H9 (cell line): ENCODE data around the gene ISG20. TPM values are rescaled to one million over a fixed set of nuclear protein-coding genes. Genes with fewer than 3 reads are reported as not detected.

Experiments
- DNase-seq: peaks from one replicate; pipeline ENCODE4 v3.0.0-alpha.2; 2017
- H2AFZ ChIP-seq: one replicate; pipeline ENCODE4 v1.6.1; 2013; ENCODE audit warnings: mild to moderate bottlenecking, low read length, control low read depth, moderate library complexity
- H2AK5ac ChIP-seq: 2 replicates; pipeline ENCODE4 v1.6.1; 2013; ENCODE audit warnings: low read length, control low read depth, mixed read lengths; ENCODE audit not compliant: insufficient read length
- H2BK120ac ChIP-seq: one replicate; pipeline ENCODE4 v1.6.1; 2013; ENCODE audit warnings: low read depth, mild to moderate bottlenecking, low read length, control low read depth, inconsistent platforms; ENCODE audit not compliant: poor library complexity, severe bottlenecking
- H2BK12ac ChIP-seq: 2 replicates; pipeline ENCODE4 v1.6.1; 2013; ENCODE audit warnings: low read length, control low read depth, mixed read lengths, low read depth; ENCODE audit not compliant: insufficient read length
- H2BK15ac ChIP-seq: 2 replicates; pipeline ENCODE4 v1.6.1; 2013; ENCODE audit warnings: low read depth, low read length, control low read depth
- H2BK20ac ChIP-seq: one replicate; pipeline ENCODE4 v1.6.1; 2013; ENCODE audit warnings: low read depth, mild to moderate bottlenecking, low read length, control low read depth, inconsistent platforms; ENCODE audit not compliant: poor library complexity, severe bottlenecking
- H2BK5ac ChIP-seq: 2 replicates; pipeline ENCODE4 v1.6.1; 2013; ENCODE audit warnings: low read length, control low read depth, mixed read lengths; ENCODE audit not compliant: insufficient read length
- H3K14ac ChIP-seq: 2 replicates; pipeline ENCODE4 v1.6.1; 2013; ENCODE audit warnings: low read length, control low read depth; ENCODE audit not compliant: insufficient read depth
- H3K18ac ChIP-seq: 2 replicates; pipeline ENCODE4 v1.6.1; 2013; ENCODE audit warnings: low read depth, mild to moderate bottlenecking, mixed read lengths, low read length, control low read depth; ENCODE audit not compliant: insufficient read length
- H3K23ac ChIP-seq: 2 replicates; pipeline ENCODE4 v1.6.1; 2013; ENCODE audit warnings: low read length, control low read depth, mixed read lengths, low read depth; ENCODE audit not compliant: insufficient read length
- H3K23me2 ChIP-seq: 2 replicates; pipeline ENCODE4 v1.6.1; 2013; ENCODE audit warnings: low read depth, mild to moderate bottlenecking, mixed read lengths, low read length, control low read depth; ENCODE audit not compliant: insufficient read length, poor library complexity, severe bottlenecking
- H3K27ac ChIP-seq: 2 replicates; pipeline ENCODE4 v1.5.1; 2013; ENCODE audit warnings: low read length, control low read depth, mixed read lengths, low read depth; ENCODE audit not compliant: insufficient read length
- H3K27me3 ChIP-seq: 2 replicates; pipeline ENCODE4 v1.6.1; 2013; ENCODE audit warnings: low read length, control low read depth, inconsistent platforms; ENCODE audit not compliant: insufficient read depth
- H3K4ac ChIP-seq: 2 replicates; pipeline ENCODE4 v1.6.1; 2013; ENCODE audit warnings: low read depth, mild to moderate bottlenecking, control low read depth, inconsistent platforms, low read length, moderate library complexity
- H3K4me1 ChIP-seq: 2 replicates; pipeline ENCODE4 v1.6.1; 2013; ENCODE audit warnings: low read length, control low read depth, inconsistent platforms; ENCODE audit not compliant: insufficient read depth
- H3K4me2 ChIP-seq: 2 replicates; pipeline ENCODE4 v1.6.1; 2013; ENCODE audit warnings: low read length, control low read depth, mixed read lengths; ENCODE audit not compliant: insufficient read length, insufficient read depth
- H3K56ac ChIP-seq: 2 replicates; pipeline ENCODE4 v1.6.1; 2013; ENCODE audit warnings: low read depth, mild to moderate bottlenecking, mixed read lengths, low read length, control low read depth; ENCODE audit not compliant: insufficient read length
- H3K79me1 ChIP-seq: 2 replicates; pipeline ENCODE4 v1.6.1; 2013; ENCODE audit warnings: low read depth, mild to moderate bottlenecking, moderate library complexity, low read length, control low read depth, inconsistent platforms; ENCODE audit not compliant: insufficient read depth, poor library complexity, severe bottlenecking
- H3K79me2 ChIP-seq: 2 replicates; pipeline ENCODE4 v1.6.1; 2013; ENCODE audit warnings: low read length, control low read depth, inconsistent platforms; ENCODE audit not compliant: insufficient read depth
- H3K9ac ChIP-seq: 2 replicates; pipeline ENCODE4 v1.6.1; 2013; ENCODE audit warnings: low read length, control low read depth, mixed read lengths; ENCODE audit not compliant: insufficient read length; ENCODE audit errors: extremely low read depth
- H3K9me3 ChIP-seq: one replicate; pipeline ENCODE4 v1.6.1; 2013; ENCODE audit warnings: low read depth, low read length, inconsistent platforms; ENCODE audit not compliant: control insufficient read depth
- H3T11ph ChIP-seq: one replicate; pipeline ENCODE4 v1.6.1; 2013; ENCODE audit warnings: mild to moderate bottlenecking, low read length, control low read depth, inconsistent platforms
- H4K20me1 ChIP-seq: one replicate; pipeline ENCODE4 v1.6.1; 2013; ENCODE audit not compliant: control insufficient read depth, insufficient read length, insufficient read depth
- H4K5ac ChIP-seq: 2 replicates; pipeline ENCODE4 v1.6.1; 2013; ENCODE audit warnings: low read depth, mild to moderate bottlenecking, mixed read lengths, low read length, control low read depth; ENCODE audit not compliant: insufficient read length
- H4K8ac ChIP-seq: replicated peaks from 2 replicates; pipeline ENCODE4 v1.6.1; 2013; ENCODE audit warnings: low read length, control low read depth, mixed read lengths, low read depth; ENCODE audit not compliant: insufficient read length
- H4K91ac ChIP-seq: 2 replicates; pipeline ENCODE4 v1.6.1; 2013; ENCODE audit warnings: low read depth, mild to moderate bottlenecking, moderate library complexity, mixed read lengths, low read length, control low read depth; ENCODE audit not compliant: insufficient read length
- H3K27ac Mint-ChIP-seq, 3 experiments: 2 replicates in 2 of 3; 3 replicates in 1 of 3; pipeline ENCODE4 v1.8.0; 2020 to 2021; ENCODE audit warnings: mixed read lengths in 3 of 3, mild to moderate bottlenecking in 1 of 3, moderate library complexity in 1 of 3
- H3K27me3 Mint-ChIP-seq: 2 replicates; pipeline ENCODE4 v1.8.0; 2021; ENCODE audit warnings: low read depth, mild to moderate bottlenecking, moderate library complexity, mixed read lengths
- H3K36me3 Mint-ChIP-seq, 3 experiments: 2 replicates in 2 of 3; 3 replicates in 1 of 3; pipeline ENCODE4 v1.8.0; 2020 to 2021; ENCODE audit warnings: low read depth in 3 of 3, mixed read lengths in 3 of 3; ENCODE audit not compliant: insufficient read depth in 1 of 3
- H3K4me1 Mint-ChIP-seq, 2 experiments: 2 replicates each; pipeline ENCODE4 v1.8.0; 2020; ENCODE audit warnings: mixed read lengths in 2 of 2
- H3K4me3 Mint-ChIP-seq, 2 experiments: 2 replicates in 1 of 2; 3 replicates in 1 of 2; pipeline ENCODE4 v1.8.0; 2020 to 2021; ENCODE audit warnings: mild to moderate bottlenecking in 2 of 2, mixed read lengths in 2 of 2, moderate library complexity in 1 of 2
- H3K9me3 Mint-ChIP-seq, 2 experiments: 2 replicates in 1 of 2; 3 replicates in 1 of 2; pipeline ENCODE4 v1.8.0; 2020; ENCODE audit warnings: mild to moderate bottlenecking in 2 of 2, mixed read lengths in 2 of 2, moderate library complexity in 1 of 2
- WGBS: extraction: QIAGEN DNeasy Blood & Tissue Kit; methylation state at CpG from one replicate; pipeline ENCODE4 v1.1.7; 2013; ENCODE audit warnings: missing lambda C conversion rate, low lambda C conversion rate, mixed read lengths; ENCODE audit not compliant: insufficient read length; ENCODE audit errors: extremely low coverage; 5-methylcytosine and 5-hydroxymethylcytosine counted together
- total RNA-seq: library from RNA; stranded (reverse); gene quantifications from 2 replicates; pipeline ENCODE4 v1.2.1, GENCODE V29; 2021
- TF ChIP-seq, protein P1 (sequence below): fragments of 200-600 bp; sonication (generic); conservative IDR thresholded peaks from 3 replicates; pipeline ENCODE4 v1.8.0; 2021; ENCODE audit warnings: antibody characterized with exemption, mild to moderate bottlenecking

ISG20 gene
- total RNA-seq, 1 experiment from 2014 or later, result 7.4 TPM

DNA sequence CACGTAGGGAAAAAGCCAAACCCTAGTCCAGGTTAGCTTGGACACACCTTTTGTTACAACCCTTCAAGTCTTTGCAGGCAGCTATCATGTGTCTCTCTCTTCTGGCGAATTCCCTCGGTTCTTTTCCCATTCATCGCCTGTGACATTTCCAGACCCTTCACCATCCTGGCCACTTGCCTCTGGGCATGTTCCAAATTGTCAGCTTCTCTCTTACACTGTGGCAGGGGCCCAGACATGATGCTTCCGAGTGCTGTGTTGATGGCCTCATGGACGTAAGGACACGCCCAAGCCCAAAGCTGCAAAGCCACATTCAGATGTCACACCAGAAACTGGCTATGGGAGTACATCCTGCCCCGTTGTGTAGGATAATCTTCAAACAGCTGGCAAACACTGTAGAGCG is 58.5 kb downstream of the ISG20 start:
- no peaks in the 10 kb centered on the region for H3K4me1 Mint-ChIP-seq
- H3K27me3 Mint-ChIP-seq, result peaks cover 52% of the 10 kb centered on the region

More for the DNA sequence above, 58.5 kb downstream of the ISG20 start:
- no peak for DNase-seq
- Histone ChIP-seq H2BK5ac (no peak overlapping the region), H3K79me1 (no peaks in the 10 kb centered on the region), H2BK12ac (no peak overlapping the region), H3K27ac (no peak overlapping the region), H3K79me2 (no peaks in the 10 kb centered on the region), H3K4ac (no peak overlapping the region), H3K9ac (no peak overlapping the region), H3K27me3 (no peaks in the 10 kb centered on the region), H2BK20ac (no peak overlapping the region), H3K56ac (no peak overlapping the region), H3K14ac (no peak overlapping the region), H3K18ac (no peak overlapping the region), H3K9me3 (no peaks in the 10 kb centered on the region), H2BK15ac (no peak overlapping the region), H2BK120ac (no peak overlapping the region), H4K91ac (no peak overlapping the region), H3K4me1 (no peaks in the 10 kb centered on the region), H3K4me2 (no peak overlapping the region), H2AK5ac (no peak overlapping the region), H4K20me1 (no peaks in the 10 kb centered on the region), H4K5ac (no peak overlapping the region), H2AFZ (no peak overlapping the region), H3T11ph (no peak overlapping the region), H3K23me2 (no peaks in the 10 kb centered on the region), H4K8ac (no peak overlapping the region), H3K23ac (no peak overlapping the region)
- TF ChIP-seq, protein P1, sequence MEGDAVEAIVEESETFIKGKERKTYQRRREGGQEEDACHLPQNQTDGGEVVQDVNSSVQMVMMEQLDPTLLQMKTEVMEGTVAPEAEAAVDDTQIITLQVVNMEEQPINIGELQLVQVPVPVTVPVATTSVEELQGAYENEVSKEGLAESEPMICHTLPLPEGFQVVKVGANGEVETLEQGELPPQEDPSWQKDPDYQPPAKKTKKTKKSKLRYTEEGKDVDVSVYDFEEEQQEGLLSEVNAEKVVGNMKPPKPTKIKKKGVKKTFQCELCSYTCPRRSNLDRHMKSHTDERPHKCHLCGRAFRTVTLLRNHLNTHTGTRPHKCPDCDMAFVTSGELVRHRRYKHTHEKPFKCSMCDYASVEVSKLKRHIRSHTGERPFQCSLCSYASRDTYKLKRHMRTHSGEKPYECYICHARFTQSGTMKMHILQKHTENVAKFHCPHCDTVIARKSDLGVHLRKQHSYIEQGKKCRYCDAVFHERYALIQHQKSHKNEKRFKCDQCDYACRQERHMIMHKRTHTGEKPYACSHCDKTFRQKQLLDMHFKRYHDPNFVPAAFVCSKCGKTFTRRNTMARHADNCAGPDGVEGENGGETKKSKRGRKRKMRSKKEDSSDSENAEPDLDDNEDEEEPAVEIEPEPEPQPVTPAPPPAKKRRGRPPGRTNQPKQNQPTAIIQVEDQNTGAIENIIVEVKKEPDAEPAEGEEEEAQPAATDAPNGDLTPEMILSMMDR, result no peak
- no CpG with 5 or more reads among the region's 9 CpGs for WGBS
- Mint-ChIP-seq H3K36me3 (no peaks in the 10 kb centered on the region), H3K9me3 (no peaks in the 10 kb centered on the region), H3K27ac (no peak overlapping the region; a peak in 1 of 7 replicates), H3K4me3 (no peak overlapping the region; a peak in 1 of 5 replicates)
